ENCODE measurements around the gene KRTAP10-6.
"Not testable (repeated sequence)": the region's sequence is repeated elsewhere in the genome, so short reads cannot be mapped to it uniquely, and the experiment has no call there.

DNA sequence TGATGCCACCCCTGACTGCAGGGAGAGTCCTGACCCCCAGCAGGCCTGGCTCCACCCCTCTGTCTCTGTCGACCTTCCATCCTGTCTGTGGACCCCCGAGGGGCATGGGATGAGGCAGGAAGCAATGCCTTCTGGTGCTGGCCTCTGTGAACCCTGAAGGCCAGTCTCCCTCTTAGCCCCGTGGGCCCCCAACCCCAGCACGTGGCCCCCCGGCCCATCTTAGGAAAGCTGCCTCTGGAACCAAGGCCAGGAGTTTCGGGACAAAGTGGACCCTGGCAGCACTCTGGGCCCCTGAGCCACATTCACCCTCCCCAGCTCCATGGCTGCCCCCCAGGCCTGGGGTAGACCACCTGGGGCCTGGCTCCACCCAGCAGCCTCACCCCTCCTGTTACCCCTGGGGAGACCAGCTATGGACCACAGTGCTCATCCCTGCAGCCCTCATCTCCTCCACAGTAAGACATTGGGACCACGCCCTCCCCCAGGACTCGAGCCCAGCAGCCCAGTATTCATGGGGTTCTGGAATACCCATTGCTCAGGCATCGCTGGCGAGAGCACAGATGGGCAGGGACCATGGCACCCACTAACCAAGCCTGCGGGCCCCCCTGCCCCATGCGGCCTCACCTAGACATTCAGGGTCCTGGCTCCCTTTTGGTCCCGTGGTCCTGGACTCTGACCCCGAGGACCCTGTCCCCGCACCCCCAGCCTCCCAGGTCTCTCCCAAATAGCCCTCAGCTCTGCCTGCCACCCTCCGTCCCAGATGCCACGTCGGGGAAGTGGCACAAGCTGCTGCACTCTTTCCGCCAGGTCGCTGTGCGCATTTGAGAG is 46.4 kb upstream of the KRTAP10-6 start:
- TF ChIP-seq, protein P1, sequence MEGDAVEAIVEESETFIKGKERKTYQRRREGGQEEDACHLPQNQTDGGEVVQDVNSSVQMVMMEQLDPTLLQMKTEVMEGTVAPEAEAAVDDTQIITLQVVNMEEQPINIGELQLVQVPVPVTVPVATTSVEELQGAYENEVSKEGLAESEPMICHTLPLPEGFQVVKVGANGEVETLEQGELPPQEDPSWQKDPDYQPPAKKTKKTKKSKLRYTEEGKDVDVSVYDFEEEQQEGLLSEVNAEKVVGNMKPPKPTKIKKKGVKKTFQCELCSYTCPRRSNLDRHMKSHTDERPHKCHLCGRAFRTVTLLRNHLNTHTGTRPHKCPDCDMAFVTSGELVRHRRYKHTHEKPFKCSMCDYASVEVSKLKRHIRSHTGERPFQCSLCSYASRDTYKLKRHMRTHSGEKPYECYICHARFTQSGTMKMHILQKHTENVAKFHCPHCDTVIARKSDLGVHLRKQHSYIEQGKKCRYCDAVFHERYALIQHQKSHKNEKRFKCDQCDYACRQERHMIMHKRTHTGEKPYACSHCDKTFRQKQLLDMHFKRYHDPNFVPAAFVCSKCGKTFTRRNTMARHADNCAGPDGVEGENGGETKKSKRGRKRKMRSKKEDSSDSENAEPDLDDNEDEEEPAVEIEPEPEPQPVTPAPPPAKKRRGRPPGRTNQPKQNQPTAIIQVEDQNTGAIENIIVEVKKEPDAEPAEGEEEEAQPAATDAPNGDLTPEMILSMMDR (IDR thresholded peaks at IDR 0.05) = not testable (repeated sequence)
- not testable (repeated sequence) for TF ChIP-seq EZH2 (IDR thresholded peaks at IDR 0.05; ENCODE audit: borderline replicate concordance, insufficient read depth, low read depth, low read length, poor library complexity, severe bottlenecking)

Measured in B cell (primary cell).